OCI-LY1 (cell line): ENCODE results near the gene ZMPSTE24.

ENCODE experiments used
- H2AFZ ChIP-seq: fragments of 200-600 bp; sonication (generic), shearing (Covaris generic); 2 replicates; pipeline ENCODE4 v1.6.0; 2014; ENCODE audit warnings: antibody characterized with exemption, mild to moderate bottlenecking, low read length
- H3F3A ChIP-seq: fragments of 200-600 bp; sonication (generic), shearing (Covaris generic); 2 replicates; pipeline ENCODE4 v1.6.0; 2014; ENCODE audit warnings: mild to moderate bottlenecking, antibody characterized with exemption, low read length, moderate library complexity; ENCODE audit not compliant: insufficient read depth
- H3K27ac ChIP-seq: fragments of 200-600 bp; sonication (generic); 2 replicates; pipeline ENCODE4 v1.5.1; 2014; ENCODE audit warnings: low read length, mixed run types, mild to moderate bottlenecking, low read depth; ENCODE audit not compliant: poor library complexity, severe bottlenecking
- H3K27me3 ChIP-seq: fragments of 200-600 bp; sonication (generic); 2 replicates; pipeline ENCODE4 v1.6.0; 2014; ENCODE audit warnings: antibody characterized with exemption, mild to moderate bottlenecking, low read length, moderate library complexity; ENCODE audit not compliant: insufficient read depth
- H3K36me3 ChIP-seq: fragments of 200-600 bp; sonication (generic); 2 replicates; pipeline ENCODE4 v1.6.1; 2014; ENCODE audit warnings: mild to moderate bottlenecking, antibody characterized with exemption, low read length, moderate library complexity, mixed read lengths; ENCODE audit not compliant: insufficient read depth
- H3K4me1 ChIP-seq: fragments of 200-600 bp; sonication (generic); 2 replicates; pipeline ENCODE4 v1.5.1; 2014; ENCODE audit warnings: mild to moderate bottlenecking, low read length, moderate library complexity; ENCODE audit not compliant: insufficient read depth, severe bottlenecking
- H3K4me2 ChIP-seq: fragments of 200-600 bp; sonication (generic), shearing (Covaris generic); 2 replicates; pipeline ENCODE4 v1.6.1; 2014; ENCODE audit warnings: low read length
- H3K4me3 ChIP-seq: fragments of 200-600 bp; sonication (generic); 2 replicates; pipeline ENCODE4 v1.5.1; 2014; ENCODE audit warnings: low read length, low read depth, mild to moderate bottlenecking, mixed read lengths; ENCODE audit not compliant: poor library complexity, severe bottlenecking
- H3K79me2 ChIP-seq: fragments of 200-600 bp; shearing (Covaris generic); 2 replicates; pipeline ENCODE4 v1.6.1; 2016; ENCODE audit warnings: mixed run types, low read length, mixed read lengths; ENCODE audit not compliant: insufficient read depth
- H3K9ac ChIP-seq: fragments of 200-600 bp; sonication (generic), shearing (Covaris generic); 2 replicates; pipeline ENCODE4 v1.6.1; 2014; ENCODE audit warnings: mild to moderate bottlenecking, low read length, mixed read lengths
- H3K9me2 ChIP-seq: fragments of 200-600 bp; sonication (generic), shearing (Covaris generic); 2 replicates; pipeline ENCODE4 v1.6.1; 2014; ENCODE audit warnings: low read depth, mild to moderate bottlenecking, low read length, mixed read lengths
- H3K9me3 ChIP-seq: fragments of 200-600 bp; shearing (Covaris generic); 2 replicates; pipeline ENCODE4 v1.6.1; 2014; ENCODE audit warnings: low read length, mixed read lengths
- H4K20me1 ChIP-seq: fragments of 200-600 bp; sonication (generic), shearing (Covaris generic); 2 replicates; pipeline ENCODE4 v1.6.0; 2016; ENCODE audit warnings: mild to moderate bottlenecking, low read length; ENCODE audit not compliant: insufficient read depth
- CTCF ChIP-seq: fragments of 200-600 bp; sonication (generic), shearing (Covaris generic); IDR thresholded peaks from 2 replicates; pipeline ENCODE4 v1.5.1; 2017; ENCODE audit warnings: mild to moderate bottlenecking, antibody characterized with exemption, low read length, moderate library complexity, mixed read lengths
- EZH2 ChIP-seq: fragments of 200-600 bp; sonication (generic), shearing (Covaris generic); IDR thresholded peaks from 2 replicates; pipeline ENCODE4 v1.8.0; 2017; ENCODE audit warnings: borderline replicate concordance, mixed run types, mild to moderate bottlenecking, antibody characterized with exemption, low read length, moderate library complexity, mixed read lengths

ZMPSTE24 gene

DNA sequence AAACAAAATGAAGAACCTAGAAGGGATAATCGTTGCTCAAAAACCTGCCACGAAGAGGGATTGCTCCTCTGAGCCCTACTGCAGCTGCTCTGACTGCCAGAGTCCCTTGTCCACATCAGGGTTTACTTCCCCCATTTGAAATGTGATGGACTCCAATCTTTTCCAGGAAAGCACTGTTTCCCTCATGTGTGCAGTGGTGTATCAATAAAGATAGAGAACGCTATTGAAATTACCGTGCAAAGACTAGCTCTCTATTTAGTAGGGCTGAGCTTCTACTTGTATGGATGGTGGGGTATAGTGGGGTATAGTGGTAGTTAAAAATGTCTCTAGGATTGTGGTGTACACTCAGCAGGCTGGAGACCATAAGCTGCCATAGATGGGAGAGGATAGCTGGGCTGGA lies 6.6 kb upstream of the ZMPSTE24 start:
- Histone ChIP-seq H3K79me2 (no peaks in the 10 kb centered on the region), H3K9me3 (no peaks in the 10 kb centered on the region), H3K9me2 (no peaks in the 10 kb centered on the region), H3K27ac (no peak overlapping the region), H4K20me1 (no peaks in the 10 kb centered on the region), H3K36me3 (no peaks in the 10 kb centered on the region), H2AFZ (no peak overlapping the region), H3F3A (no peaks in the 10 kb centered on the region), H3K4me2 (no peak overlapping the region), H3K9ac (no peak overlapping the region), H3K27me3 (no peaks in the 10 kb centered on the region), H3K4me1 (peaks cover 4% of the 10 kb centered on the region), H3K4me3 (no peak overlapping the region)
- TF ChIP-seq CTCF (no peak), EZH2 (no peak)

- Histone ChIP-seq H3K27ac (no peak overlapping the region), H3K4me2 (no peak overlapping the region), H3K9me3 (no peaks in the 10 kb centered on the region), H3F3A (no peaks in the 10 kb centered on the region), H3K27me3 (no peaks in the 10 kb centered on the region), H3K9me2 (no peaks in the 10 kb centered on the region), H2AFZ (no peak overlapping the region), H3K4me1 (peaks cover 12% of the 10 kb centered on the region), H4K20me1 (no peaks in the 10 kb centered on the region), H3K4me3 (no peak overlapping the region), H3K9ac (no peak overlapping the region), H3K79me2 (peaks cover 7% of the 10 kb centered on the region; the same call in 1 of the 2 replicates), H3K36me3 (no peaks in the 10 kb centered on the region)
- no peak for TF ChIP-seq CTCF
- no peak for TF ChIP-seq EZH2
Measured at GRCh38 chr1:40252601-40253000, 5.4 kb upstream of the ZMPSTE24 start.

DNA sequence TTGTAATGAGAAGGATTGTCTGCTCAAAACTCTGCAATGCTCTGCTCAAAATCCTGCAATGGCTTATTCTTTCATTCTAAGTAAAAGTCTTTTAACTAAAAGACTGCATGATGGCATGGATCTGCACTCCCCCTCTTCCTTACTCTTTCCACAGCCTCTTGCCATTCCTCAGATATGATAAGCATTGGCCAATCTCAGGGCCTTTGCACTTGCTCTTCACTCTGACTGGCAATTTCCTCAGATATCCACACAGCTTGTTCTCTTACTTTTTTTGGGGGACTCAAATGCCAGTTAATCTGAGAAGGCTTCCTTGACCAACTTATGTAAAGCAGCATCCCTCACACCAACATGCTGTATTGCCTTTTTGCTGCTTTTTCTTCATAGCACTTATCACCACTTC lies 2.8 kb upstream of the ZMPSTE24 start:
- Histone ChIP-seq H4K20me1 (no peaks in the 10 kb centered on the region), H2AFZ (no peak overlapping the region), H3K9me3 (no peaks in the 10 kb centered on the region), H3K79me2 (peaks cover 14% of the 10 kb centered on the region; the same call in 1 of the 2 replicates), H3F3A (no peaks in the 10 kb centered on the region), H3K9ac (no peak overlapping the region), H3K27me3 (no peaks in the 10 kb centered on the region), H3K36me3 (peaks cover 3% of the 10 kb centered on the region; the same call in 1 of the 2 replicates), H3K4me1 (peaks cover 16% of the 10 kb centered on the region), H3K4me3 (no peak overlapping the region), H3K27ac (no peak overlapping the region), H3K9me2 (no peaks in the 10 kb centered on the region), H3K4me2 (no peak overlapping the region)
- TF ChIP-seq CTCF = no peak
- no peak for TF ChIP-seq EZH2
